Neural progenitor cell (in vitro differentiated cells): ENCODE data around the gene WNT2.

Experiments used
- EZH2 ChIP-seq: fragments of 200-600 bp; sonication (generic); IDR thresholded peaks from 2 replicates; pipeline ENCODE4 v1.6.1; 2017; ENCODE audit warnings: antibody characterized with exemption, mild to moderate bottlenecking, moderate library complexity
- TF ChIP-seq, protein P1 (sequence below): fragments of 200-600 bp; sonication (generic); IDR thresholded peaks from 2 replicates; pipeline ENCODE4 v1.5.1; 2017; ENCODE audit warnings: antibody characterized with exemption, mild to moderate bottlenecking

DNA sequence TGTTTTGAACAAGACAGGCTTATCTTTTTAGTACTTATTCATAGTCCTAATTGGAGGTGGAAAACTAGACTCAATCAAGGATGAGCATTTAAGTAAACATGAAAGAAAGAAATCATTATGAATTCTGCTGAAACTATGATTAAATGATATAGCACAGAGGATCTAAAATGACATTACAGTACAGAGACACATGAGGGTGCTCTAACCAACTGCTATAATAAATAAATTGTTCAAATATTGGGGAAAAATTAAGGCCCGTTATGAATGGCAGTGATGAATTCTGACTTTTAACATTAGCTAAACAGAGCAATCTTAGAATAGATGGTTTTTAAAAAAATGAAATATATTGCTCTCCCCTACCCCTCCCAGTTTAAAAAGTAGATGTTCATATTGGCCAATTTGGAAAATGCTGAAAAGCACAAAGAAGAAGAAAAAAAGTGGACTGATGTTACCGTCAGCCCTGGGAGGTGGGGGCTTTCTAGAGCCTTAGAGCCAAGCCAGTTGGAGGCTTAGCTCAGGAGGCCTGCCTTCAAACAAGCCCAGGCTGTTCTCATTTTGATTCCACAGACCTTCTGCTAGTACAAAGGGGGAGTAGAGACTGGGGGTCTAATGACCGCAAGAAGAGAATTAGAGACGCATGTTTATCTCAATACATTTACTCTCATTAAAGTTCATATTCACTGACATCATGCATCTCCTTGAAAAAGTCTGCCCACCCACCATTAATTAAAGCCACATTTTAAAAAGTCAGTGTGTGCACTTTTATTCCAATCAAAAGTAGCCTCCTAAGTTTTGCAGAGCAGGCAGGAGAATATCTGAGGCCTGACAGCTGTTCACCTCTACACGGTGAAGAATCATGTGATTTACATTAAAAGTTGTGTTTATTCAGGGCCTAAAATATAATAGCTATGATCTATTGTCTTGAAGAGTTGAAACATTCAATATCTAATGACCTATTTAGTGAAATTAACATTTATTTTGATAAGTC, 10.0 kb downstream of the WNT2 start:
- TF ChIP-seq, protein P1, sequence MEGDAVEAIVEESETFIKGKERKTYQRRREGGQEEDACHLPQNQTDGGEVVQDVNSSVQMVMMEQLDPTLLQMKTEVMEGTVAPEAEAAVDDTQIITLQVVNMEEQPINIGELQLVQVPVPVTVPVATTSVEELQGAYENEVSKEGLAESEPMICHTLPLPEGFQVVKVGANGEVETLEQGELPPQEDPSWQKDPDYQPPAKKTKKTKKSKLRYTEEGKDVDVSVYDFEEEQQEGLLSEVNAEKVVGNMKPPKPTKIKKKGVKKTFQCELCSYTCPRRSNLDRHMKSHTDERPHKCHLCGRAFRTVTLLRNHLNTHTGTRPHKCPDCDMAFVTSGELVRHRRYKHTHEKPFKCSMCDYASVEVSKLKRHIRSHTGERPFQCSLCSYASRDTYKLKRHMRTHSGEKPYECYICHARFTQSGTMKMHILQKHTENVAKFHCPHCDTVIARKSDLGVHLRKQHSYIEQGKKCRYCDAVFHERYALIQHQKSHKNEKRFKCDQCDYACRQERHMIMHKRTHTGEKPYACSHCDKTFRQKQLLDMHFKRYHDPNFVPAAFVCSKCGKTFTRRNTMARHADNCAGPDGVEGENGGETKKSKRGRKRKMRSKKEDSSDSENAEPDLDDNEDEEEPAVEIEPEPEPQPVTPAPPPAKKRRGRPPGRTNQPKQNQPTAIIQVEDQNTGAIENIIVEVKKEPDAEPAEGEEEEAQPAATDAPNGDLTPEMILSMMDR = peak; percentile 4
- TF ChIP-seq EZH2 = no peak
